Gastrocnemius medialis (tissue), 4 donors: Measurements from ENCODE around the gene OBSCN. TPM values are rescaled to one million over a fixed set of nuclear protein-coding genes. Genes with fewer than 3 reads are reported as not detected.
A peak's percentile ranks its signal among the peaks of the same experiment; 100 is the strongest.

ENCODE experiments used
- ATAC-seq, 2 donors: fragments of 150-250 bp; one replicate each; pipeline ENCODE4 v1.9.1; 2016
- DNase-seq, 2 donors: peaks; one replicate each; pipeline ENCODE4 v3.0.0-alpha.2; 2019
- H3K27ac ChIP-seq, 4 donors: fragments of 200-600 bp; sonication (generic); 1 replicate in 1 of 4; 2 replicates in 3 of 4; pipeline ENCODE4 v1.5.1; 2016 to 2018; ENCODE audit warnings: mild to moderate bottlenecking in 2 of 4, moderate library complexity in 1 of 4
- H3K27me3 ChIP-seq, 3 donors: fragments of 200-600 bp; sonication (generic) in 2 of 3; 1 replicate in 1 of 3; 2 replicates in 2 of 3; pipeline versions ENCODE4 v1.5.1 to v1.6.0; 2016 to 2019; ENCODE audit warnings: mild to moderate bottlenecking in 1 of 3, moderate library complexity in 1 of 3
- H3K36me3 ChIP-seq, 2 donors: fragments of 200-600 bp; sonication (generic) in 1 of 2; one replicate each; pipeline ENCODE4 v1.5.1; 2017 to 2018
- H3K4me1 ChIP-seq, 2 donors: fragments of 200-600 bp; sonication (generic) in 1 of 2; one replicate each; pipeline ENCODE4 v1.5.1; 2016 to 2017; ENCODE audit warnings: mild to moderate bottlenecking in 2 of 2
- H3K4me3 ChIP-seq, 4 donors: fragments of 200-600 bp; sonication (generic) in 3 of 4; 1 replicate in 1 of 4; 2 replicates in 3 of 4; pipeline ENCODE4 v1.5.1; 2016 to 2019; ENCODE audit warnings: mild to moderate bottlenecking in 2 of 4
- H3K9me3 ChIP-seq, 3 donors: fragments of 200-600 bp; sonication (generic) in 2 of 3; 1 replicate in 1 of 3; 2 replicates in 2 of 3; pipeline ENCODE4 v1.5.1; 2016 to 2019
- POLR2A ChIP-seq, 2 donors: fragments of 450-650 bp; IDR thresholded peaks; one replicate each; pipeline ENCODE4 v1.6.1; 2017; ENCODE audit warnings: antibody characterized with exemption in 2 of 2, mild to moderate bottlenecking in 2 of 2, moderate library complexity in 2 of 2
- in situ Hi-C, 4 donors: fragments of 200-750 bp; cut with MboI; loops; one replicate each; pipeline versions ENCODE4 v1.15.0 to v1.8.0; 2017; ENCODE audit warnings: low sequenced_read_pairs in 4 of 4
- intact Hi-C: fragments of 100-400 bp; cut with DNase I; formaldehyde crosslinking; loops from one replicate; pipeline ENCODE4 v1.15.1; 2023; ENCODE audit warnings: low total_unique reads
- total RNA-seq, 4 donors: library from RNA; depleted of rRNA; stranded (reverse); fragments of >200 nt; gene quantifications; one replicate each; pipeline versions ENCODE4 v1.1.0 to v1.2.3, GENCODE V29; 2016
- TF ChIP-seq, protein P1 (sequence below), 5 experiments: fragments of 450-650 bp in 3 of 5; fragments of 200-600 bp in 2 of 5; sonication (generic) in 2 of 5; IDR thresholded peaks in 4 of 5; conservative IDR thresholded peaks in 1 of 5; 1 replicate in 4 of 5; 2 replicates in 1 of 5; pipeline ENCODE4 v1.5.1; 2016 to 2019; ENCODE audit warnings: antibody characterized with exemption in 5 of 5, mild to moderate bottlenecking in 3 of 5, moderate library complexity in 3 of 5

Gene OBSCN
- total RNA-seq, 4 donors from 2014 or later: 798 to 1,571 (median 1,162) TPM

DNA sequence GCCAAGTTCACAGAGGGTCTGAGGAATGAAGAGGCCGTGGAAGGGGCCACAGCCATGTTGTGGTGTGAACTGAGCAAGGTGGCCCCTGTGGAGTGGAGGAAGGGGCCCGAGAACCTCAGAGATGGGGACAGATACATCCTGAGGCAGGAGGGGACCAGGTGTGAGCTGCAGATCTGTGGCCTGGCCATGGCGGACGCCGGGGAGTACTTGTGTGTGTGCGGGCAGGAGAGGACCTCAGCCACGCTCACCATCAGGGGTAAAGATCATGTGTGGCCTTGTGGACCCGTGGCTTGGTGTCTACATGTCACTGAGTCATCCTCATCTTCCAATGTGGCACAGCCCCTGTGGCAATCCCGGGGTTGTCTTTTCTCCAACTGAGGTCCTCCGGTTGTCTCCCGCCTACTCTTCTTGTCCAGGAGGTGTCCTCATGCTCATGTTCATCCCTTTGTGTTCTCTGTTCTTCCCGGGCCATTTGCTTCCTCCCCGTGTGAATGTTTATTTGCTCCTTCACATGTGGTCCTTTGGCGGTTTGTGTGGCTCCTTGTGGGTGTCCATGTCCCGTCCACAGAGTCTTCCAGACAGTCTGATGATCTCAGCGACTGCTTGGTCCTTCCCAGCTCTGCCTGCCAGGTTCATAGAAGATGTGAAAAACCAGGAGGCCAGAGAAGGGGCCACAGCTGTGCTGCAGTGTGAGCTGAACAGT, 84.2 kb downstream of the OBSCN start:
- Histone ChIP-seq H3K36me3 (peaks cover 3 to 100% of the 10 kb centered on the region in 2 donors), H3K4me1 (no peaks in the 10 kb centered on the region), H3K27me3 (no peaks in the 10 kb centered on the region), H3K9me3 (no peaks in the 10 kb centered on the region), H3K27ac (peak overlapping the region; percentile 38 to 53 (median 40)), H3K4me3 (no peak overlapping the region)
- ATAC-seq: no peak
- DNase-seq: peak in 1 of 2 donors; percentile 24
- intact Hi-C loops: loop anchor here (5.0 kb wide), 1 partner anchor 60 kb away; no protein-coding TSS in a partner anchor
- in situ Hi-C loops: loop anchor here in 1 of 4 donors (10.0 kb wide), 1 partner anchor 63 kb away; no protein-coding TSS in a partner anchor
- TF ChIP-seq, protein P1, sequence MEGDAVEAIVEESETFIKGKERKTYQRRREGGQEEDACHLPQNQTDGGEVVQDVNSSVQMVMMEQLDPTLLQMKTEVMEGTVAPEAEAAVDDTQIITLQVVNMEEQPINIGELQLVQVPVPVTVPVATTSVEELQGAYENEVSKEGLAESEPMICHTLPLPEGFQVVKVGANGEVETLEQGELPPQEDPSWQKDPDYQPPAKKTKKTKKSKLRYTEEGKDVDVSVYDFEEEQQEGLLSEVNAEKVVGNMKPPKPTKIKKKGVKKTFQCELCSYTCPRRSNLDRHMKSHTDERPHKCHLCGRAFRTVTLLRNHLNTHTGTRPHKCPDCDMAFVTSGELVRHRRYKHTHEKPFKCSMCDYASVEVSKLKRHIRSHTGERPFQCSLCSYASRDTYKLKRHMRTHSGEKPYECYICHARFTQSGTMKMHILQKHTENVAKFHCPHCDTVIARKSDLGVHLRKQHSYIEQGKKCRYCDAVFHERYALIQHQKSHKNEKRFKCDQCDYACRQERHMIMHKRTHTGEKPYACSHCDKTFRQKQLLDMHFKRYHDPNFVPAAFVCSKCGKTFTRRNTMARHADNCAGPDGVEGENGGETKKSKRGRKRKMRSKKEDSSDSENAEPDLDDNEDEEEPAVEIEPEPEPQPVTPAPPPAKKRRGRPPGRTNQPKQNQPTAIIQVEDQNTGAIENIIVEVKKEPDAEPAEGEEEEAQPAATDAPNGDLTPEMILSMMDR (IDR thresholded peaks at IDR 0.05 in 4 of 5, conservative IDR thresholded peaks at IDR 0.05 in 1 of 5): no peak
- TF ChIP-seq POLR2A (IDR thresholded peaks at IDR 0.05): no peak

DNA sequence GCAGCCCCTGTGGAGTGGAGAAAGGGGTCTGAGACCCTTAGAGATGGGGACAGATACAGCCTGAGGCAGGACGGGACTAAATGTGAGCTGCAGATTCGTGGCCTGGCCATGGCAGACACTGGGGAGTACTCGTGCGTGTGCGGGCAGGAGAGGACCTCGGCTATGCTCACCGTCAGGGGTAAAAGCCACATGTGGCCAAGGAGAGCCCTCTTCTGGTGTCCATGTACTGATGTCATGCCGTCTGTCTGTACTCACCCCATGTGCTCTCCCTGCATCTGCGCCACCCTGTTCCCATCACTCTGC, 84.7 kb downstream of the OBSCN start:
- no peak for TF ChIP-seq POLR2A (IDR thresholded peaks at IDR 0.05)
- TF ChIP-seq, protein P1 (IDR thresholded peaks at IDR 0.05 in 4 of 5, conservative IDR thresholded peaks at IDR 0.05 in 1 of 5): no peak
- H3K27ac ChIP-seq: peak overlapping the region; percentile 38 to 53 (median 40)
- H3K4me1 ChIP-seq: no peaks in the 10 kb centered on the region
- DNase-seq (no peak), ATAC-seq (no peak)
- H3K9me3 ChIP-seq: no peaks in the 10 kb centered on the region
- peaks cover 3 to 100% of the 10 kb centered on the region in 2 donors for H3K36me3 ChIP-seq
- in situ Hi-C loops: loop anchor here in 1 of 4 donors (10.0 kb wide), 1 partner anchor 62 kb away; no protein-coding TSS in a partner anchor
- H3K4me3 ChIP-seq: no peak overlapping the region
- no peaks in the 10 kb centered on the region for H3K27me3 ChIP-seq
- intact Hi-C loops: loop anchor here (5.0 kb wide), 1 partner anchor 60 kb away; no protein-coding TSS in a partner anchor

DNA sequence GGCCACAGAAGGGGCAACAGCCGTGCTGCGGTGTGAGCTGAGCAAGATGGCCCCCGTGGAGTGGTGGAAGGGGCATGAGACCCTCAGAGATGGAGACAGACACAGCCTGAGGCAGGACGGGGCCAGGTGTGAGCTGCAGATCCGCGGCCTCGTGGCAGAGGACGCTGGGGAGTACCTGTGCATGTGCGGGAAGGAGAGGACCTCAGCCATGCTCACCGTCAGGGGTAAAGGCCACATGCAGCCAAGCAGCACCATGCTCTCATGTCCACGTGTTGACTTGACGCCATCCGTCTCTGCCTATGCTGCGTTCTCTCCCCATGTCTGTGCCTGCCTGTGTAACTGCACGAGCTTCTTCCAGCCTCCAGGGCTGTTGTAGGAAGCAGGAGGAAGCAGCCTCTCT, 85.5 kb downstream of the OBSCN start:
- Histone ChIP-seq H3K9me3 (no peaks in the 10 kb centered on the region), H3K4me3 (no peak overlapping the region), H3K27me3 (no peaks in the 10 kb centered on the region), H3K4me1 (no peaks in the 10 kb centered on the region), H3K36me3 (peaks cover 2 to 100% of the 10 kb centered on the region in 2 donors), H3K27ac (peak overlapping the region in 2 of 4 donors; percentile 39 to 41)
- TF ChIP-seq, protein P1 (IDR thresholded peaks at IDR 0.05 in 4 of 5, conservative IDR thresholded peaks at IDR 0.05 in 1 of 5): no peak
- no peak for ATAC-seq
- intact Hi-C loops: loop anchor here (5.0 kb wide), 1 partner anchor 59 kb away; no protein-coding TSS in a partner anchor
- no peak for DNase-seq
- in situ Hi-C loops: loop anchor here in 1 of 4 donors (10.0 kb wide), 1 partner anchor 61 kb away; no protein-coding TSS in a partner anchor

DNA sequence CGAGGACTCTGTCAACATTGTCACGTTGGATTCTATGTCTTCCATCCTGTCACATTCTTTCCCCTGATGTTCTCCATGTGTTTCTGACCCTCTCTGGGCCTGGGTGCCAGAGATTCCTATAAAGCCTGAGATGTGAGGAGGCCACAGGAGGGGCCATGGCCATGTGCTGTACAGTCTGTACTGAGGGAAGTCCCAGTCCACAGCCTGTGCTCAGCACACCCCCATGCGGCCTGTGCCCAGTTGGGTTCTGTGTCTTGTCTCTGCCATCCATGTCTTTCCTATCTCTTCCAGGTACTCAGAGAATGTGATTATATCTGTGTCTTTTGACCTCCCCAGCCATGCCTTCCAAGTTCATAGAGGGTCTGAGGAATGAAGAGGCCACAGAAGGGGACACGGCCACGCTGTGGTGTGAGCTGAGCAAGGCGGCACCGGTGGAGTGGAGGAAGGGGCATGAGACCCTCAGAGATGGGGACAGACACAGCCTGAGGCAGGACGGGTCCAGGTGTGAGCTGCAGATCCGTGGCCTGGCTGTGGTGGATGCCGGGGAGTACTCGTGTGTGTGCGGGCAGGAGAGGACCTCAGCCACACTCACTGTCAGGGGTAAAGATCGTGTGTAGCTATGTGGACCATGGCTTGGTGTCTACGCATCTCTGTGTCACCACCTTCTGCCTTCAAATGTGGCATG, 86.1 kb downstream of the OBSCN start:
- in situ Hi-C loops: loop anchor here in 1 of 4 donors (10.0 kb wide), 1 partner anchor 61 kb away; no protein-coding TSS in a partner anchor
- no peak for ATAC-seq
- Histone ChIP-seq H3K4me3 (no peak overlapping the region), H3K9me3 (no peaks in the 10 kb centered on the region), H3K36me3 (peaks cover 0 to 100% of the 10 kb centered on the region in 2 donors), H3K27ac (peak overlapping the region in 3 of 4 donors; percentile 4 to 42 (median 28)), H3K4me1 (no peaks in the 10 kb centered on the region), H3K27me3 (no peaks in the 10 kb centered on the region)
- no peak for DNase-seq
- intact Hi-C loops: loop anchor here (5.0 kb wide), 1 partner anchor 58 kb away; no protein-coding TSS in a partner anchor
- TF ChIP-seq, protein P1 (IDR thresholded peaks at IDR 0.05 in 4 of 5, conservative IDR thresholded peaks at IDR 0.05 in 1 of 5): no peak
- TF ChIP-seq POLR2A (IDR thresholded peaks at IDR 0.05): no peak
